ENCODE results near the gene GET3.
A peak's percentile ranks its signal among the peaks of the same experiment; 100 is the strongest.
"Not testable (repeated sequence)": the region's sequence is repeated elsewhere in the genome, so short reads cannot be mapped to it uniquely, and the experiment has no call there.

The GET3 gene

GRCh38 chr19:12720296-12720695 lies 17.0 kb upstream of the GET3 start:
- no peak for DNase-seq

GRCh38 chr19:12720851-12721655 lies 16.2 kb upstream of the GET3 start:
- no peak for DNase-seq

- DNase-seq, result no peak
Observed at GRCh38 chr19:12721656-12722565, 15.4 kb upstream of the GET3 start.

GRCh38 chr19:12722566-12723380 lies 14.5 kb upstream of the GET3 start:
- peak; percentile 96 for DNase-seq

GRCh38 chr19:12723381-12723640 lies 14.0 kb upstream of the GET3 start:
- no peak for DNase-seq

GRCh38 chr19:12723641-12724426 lies 13.5 kb upstream of the GET3 start, which contains the start of gene TNPO2:
TNPO2 (minus strand) TSS chr19:12723932; CDS start chr19:12720977, 2,955 bp downstream.
- DNase-seq, result peak; percentile 53

GRCh38 chr19:12725612-12726011 lies 11.7 kb upstream of the GET3 start:
- not testable (repeated sequence) for DNase-seq

- no peak for DNase-seq
Observed at GRCh38 chr19:12726988-12727316, 10.3 kb upstream of the GET3 start.

GRCh38 chr19:12727745-12728433 lies 9.4 kb upstream of the GET3 start:
- no peak for DNase-seq

GRCh38 chr19:12730064-12730463 lies 7.2 kb upstream of the GET3 start:
- DNase-seq, result no peak

- DNase-seq, result no peak
Observed at GRCh38 chr19:12731337-12731736, 6.0 kb upstream of the GET3 start.

GRCh38 chr19:12733369-12734214 lies 3.7 kb upstream of the GET3 start:
- peak; percentile 10 for DNase-seq

GRCh38 chr19:12737835-12738351 lies 596 bp downstream of the GET3 start:
- DNase-seq, result no peak

GRCh38 chr19:12745166-12745897 lies 8.0 kb downstream of the GET3 start:
- no peak for DNase-seq

- DNase-seq, result no peak
Observed at GRCh38 chr19:12748489-12748888, 11.2 kb downstream of the GET3 start.

GRCh38 chr19:12749938-12750521 lies 12.7 kb downstream of the GET3 start:
- peak; percentile 1 for DNase-seq

GRCh38 chr19:12750851-12751250 lies 13.6 kb downstream of the GET3 start:
- no peak for DNase-seq

- no peak for DNase-seq
Observed at GRCh38 chr19:12751635-12752034, 14.3 kb downstream of the GET3 start, which contains the start of gene BEST2. BEST2 (plus strand) TSS chr19:12751791; CDS start chr19:12752593, 802 bp downstream.

- no peak for DNase-seq
Observed at GRCh38 chr19:12752056-12752781, 14.9 kb downstream of the GET3 start.
